Suppressor macrophage (primary cell): ENCODE measurements around the gene AHRR.

ENCODE experiments used
- DNase-seq, 4 experiments: peaks; one replicate each; pipeline ENCODE4 v3.0.0-alpha.2; 2020 to 2022

The AHRR gene

DNA sequence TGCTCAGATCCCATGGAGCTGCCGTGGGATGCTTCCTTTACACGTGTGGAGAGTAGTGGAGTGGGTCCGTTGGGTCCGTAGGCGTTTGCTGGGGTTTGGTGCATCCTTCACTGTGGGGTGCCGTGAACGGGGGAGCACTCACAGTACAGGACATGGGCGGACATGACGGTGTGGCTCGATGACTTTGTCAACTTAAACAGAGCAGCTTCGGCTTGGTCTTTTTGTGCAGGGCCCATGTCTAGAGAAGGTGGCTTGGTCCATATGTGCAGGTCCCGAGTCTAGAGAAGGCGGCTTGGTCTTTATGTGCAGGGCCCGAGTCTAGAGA lies 95.1 kb downstream of the AHRR start:
- no peak for DNase-seq

- no peak for DNase-seq
Observed at GRCh38 chr5:417301-418161, 96.0 kb downstream of the AHRR start.

DNA sequence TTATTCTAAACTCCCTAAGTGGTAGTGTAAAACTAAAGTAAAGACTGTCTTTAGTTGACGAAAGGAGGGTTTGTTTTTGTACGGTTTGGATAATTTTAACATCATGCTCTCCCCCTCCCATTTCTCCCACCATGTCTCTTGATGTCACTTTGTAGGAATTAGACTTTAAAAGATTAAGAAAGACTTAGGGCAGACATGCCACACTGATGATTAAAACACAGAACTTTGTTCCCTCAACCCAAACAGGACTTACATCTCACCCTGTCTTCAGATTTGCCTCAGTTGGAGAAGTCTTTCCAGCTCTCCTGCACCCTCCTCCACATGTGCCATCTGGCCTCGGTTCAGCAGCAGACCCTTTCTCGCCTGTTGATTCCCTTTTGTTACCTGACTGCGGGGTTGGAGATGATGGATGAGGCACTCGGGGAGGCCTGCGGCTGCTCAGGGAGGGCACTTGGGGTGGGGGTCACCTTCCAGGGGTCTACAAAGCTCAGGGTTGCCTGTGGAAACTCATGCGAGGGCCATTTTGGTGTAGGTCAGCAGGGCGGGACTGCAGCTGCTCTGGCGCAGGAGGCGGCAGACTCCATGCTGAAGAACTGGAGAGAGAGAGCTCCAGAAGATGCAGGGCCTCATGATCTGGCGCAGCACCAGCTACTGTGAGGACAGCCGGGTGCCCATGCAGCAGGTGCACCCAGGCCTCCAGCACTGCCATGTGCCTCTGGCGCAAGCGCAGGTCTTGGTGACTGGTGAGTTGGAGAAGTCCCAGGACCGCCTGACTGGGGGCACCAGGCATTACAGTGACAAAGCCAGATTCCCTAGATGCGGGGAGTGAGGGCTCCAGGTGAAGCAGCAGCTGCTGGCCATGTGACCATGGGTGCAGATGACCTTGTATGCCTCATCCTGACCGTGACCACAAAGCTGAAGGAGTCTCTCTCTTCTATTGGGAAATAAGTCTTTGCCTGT lies 96.9 kb downstream of the AHRR start:
- peak in 2 of 4 experiments; percentile 27 to 31 for DNase-seq

GRCh38 chr5:419970-420369 lies 98.5 kb downstream of the AHRR start:
- DNase-seq: no peak

- no peak for DNase-seq
Observed at GRCh38 chr5:420632-421286, 99.2 kb downstream of the AHRR start.

GRCh38 chr5:421287-421880 lies 99.9 kb downstream of the AHRR start:
- DNase-seq: peak in 1 of 4 experiments; percentile 1

DNA sequence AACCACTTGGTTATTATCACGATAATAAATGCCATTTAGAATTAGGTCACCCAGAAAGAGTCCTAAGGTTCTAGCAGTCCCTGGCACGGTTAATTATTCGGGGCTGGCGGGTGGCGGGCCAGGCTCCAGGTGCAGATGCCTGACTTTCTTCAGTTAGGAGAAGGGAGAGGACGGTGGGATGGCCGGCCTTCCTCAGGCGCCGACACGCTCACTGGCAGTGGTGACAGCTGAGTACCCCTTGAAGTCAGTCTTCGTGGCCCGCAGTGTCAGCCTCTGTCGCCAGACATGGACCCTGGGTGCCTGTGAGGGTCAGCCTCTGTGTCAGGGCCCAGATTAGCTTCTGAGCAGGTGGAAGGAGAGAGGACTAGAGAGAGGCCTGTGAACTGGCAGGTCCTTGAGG lies 100.4 kb downstream of the AHRR start:
- no peak for DNase-seq

GRCh38 chr5:422323-423232 lies 101.1 kb downstream of the AHRR start:
- no peak for DNase-seq

DNA sequence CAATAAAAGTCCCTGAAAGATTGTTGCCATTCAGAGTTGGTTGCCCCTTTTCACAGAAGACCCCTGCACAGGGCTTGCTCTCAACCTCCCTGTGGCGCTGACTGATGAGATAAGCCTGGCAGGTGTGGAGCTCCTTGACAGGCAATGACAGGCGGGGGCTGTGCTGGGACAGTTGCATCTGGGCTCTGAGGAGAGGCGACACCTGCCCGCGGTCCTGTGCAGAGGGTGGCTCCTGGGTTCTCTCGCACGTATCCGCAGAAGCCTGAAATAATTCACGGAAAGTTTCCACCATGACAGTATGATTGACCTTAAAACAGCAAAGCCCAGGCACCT lies 101.7 kb downstream of the AHRR start:
- DNase-seq: no peak

DNA sequence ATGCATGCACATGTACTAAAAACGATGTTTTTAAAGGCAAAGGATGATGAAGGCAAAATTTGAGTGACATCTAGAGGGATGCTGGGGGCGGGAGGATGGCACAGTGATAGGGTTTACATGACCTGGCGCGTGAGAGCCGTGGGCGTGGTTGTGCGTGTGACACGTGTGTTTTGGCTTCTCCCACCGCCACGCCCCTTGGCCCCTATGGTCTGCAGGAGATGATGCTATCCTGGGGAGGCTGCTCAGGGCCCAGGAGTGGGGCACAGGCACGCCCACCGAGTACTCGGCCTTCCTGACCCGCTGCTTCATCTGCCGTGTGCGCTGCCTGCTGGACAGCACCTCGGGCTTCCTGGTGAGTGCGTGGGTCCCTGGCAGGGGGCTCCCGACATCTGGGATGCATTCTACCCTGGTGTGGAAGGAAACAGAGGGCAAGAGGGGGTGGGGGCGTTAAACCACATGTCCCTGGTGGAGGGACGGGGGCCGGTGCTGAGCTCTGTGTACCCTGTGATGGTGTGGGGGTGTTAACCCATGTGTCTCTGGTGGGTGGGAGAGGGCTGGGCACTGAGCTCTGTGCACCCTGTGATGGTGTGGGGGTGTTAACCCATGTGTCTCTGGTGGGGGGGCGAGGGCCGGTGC lies 102.2 kb downstream of the AHRR start:
- DNase-seq: peak in 2 of 4 experiments; percentile 36 to 46

GRCh38 chr5:424301-425110 lies 103.0 kb downstream of the AHRR start:
- DNase-seq: peak; percentile 67 to 82 (median 82)

GRCh38 chr5:425714-426113 lies 104.2 kb downstream of the AHRR start:
- peak; percentile 29 to 66 (median 60) for DNase-seq

DNA sequence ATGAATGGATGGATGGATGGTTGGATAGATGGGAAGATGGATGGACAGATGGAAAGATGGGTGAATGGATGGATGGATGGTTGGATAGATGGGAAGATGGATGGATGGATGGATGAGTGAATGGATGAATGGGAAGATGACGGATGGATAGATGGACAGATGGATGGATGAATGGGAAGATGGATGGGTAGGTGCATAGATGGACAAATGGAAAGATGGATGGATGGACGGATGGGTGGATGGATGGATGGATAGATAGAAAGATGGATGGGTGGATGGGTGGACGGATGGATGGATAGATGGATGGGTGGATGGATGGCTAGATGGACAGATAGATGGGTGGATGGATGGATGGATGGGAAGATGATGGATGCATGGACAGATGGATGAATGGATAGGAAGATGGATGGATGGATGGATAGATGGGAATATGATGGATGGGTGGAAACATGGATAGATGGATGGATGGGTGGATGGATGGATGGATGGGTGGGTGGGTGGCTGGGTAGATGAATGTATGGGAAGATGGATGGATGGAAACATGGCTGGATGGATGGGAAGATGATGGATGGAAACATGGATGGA lies 105.0 kb downstream of the AHRR start:
- DNase-seq: no peak

DNA sequence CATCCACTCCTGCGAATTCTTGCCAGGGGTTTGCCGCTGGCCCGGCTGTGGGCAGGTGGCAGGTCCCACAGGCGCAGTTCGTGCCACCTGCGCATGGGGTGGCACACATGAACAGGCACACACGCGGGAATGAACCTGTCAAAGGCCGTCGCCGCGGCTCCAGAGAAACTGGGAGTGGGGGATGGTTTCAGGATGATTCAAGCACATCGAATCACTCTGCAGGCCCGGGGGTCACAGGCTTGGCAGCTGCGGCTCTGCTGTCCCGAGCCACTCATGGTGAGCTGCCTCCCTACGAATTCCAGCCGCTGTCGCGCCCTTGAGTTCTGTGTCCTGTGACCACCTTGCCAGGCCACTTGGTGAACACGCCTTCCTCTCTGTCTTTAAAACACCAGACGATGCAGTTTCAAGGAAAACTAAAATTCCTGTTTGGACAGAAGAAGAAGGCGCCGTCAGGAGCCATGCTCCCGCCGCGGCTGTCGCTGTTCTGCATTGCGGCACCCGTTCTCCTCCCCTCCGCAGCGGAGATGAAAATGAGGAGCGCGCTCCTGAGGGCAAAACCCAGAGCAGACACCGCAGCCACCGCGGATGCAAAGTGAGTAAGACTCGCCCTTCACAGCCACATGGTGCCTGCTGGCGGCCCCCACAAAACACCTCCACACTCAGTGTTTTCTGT lies 106.0 kb downstream of the AHRR start:
- no peak for DNase-seq

DNA sequence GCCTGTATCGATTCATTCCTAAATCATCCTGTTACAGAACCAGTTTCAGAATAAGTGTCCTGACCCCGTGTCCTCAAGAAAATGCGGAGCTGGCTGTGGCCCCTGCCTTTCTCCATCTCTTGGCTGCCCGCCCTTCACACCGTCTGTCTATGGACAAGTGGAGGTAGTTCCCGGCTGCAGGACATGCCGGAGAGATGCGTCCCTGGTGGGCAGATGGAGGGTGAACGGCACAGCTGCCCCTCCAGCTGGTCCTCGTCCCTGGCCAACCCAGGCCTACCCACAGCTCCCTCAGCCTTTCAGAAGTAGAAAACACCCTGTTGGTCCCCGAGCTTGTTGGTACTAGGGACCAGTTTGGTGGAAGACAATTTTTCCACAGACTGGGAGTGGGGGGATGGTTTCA lies 106.7 kb downstream of the AHRR start:
- no peak for DNase-seq

- no peak for DNase-seq
Observed at GRCh38 chr5:428754-429452, 107.4 kb downstream of the AHRR start.

- DNase-seq: no peak
Observed at GRCh38 chr5:429453-430188, 108.1 kb downstream of the AHRR start.
